Ascending aorta (tissue), 2 donors: ENCODE results near the gene MICU1. TPM values are rescaled to one million over a fixed set of nuclear protein-coding genes. Genes with fewer than 3 reads are reported as not detected.

Experiments
- DNase-seq, 2 donors: peaks; one replicate each; pipeline ENCODE4 v3.0.0-alpha.2; 2019; ENCODE audit warnings: low spot score in 2 of 2
- H3K27ac ChIP-seq, 2 donors: fragments of 200-600 bp; sonication (generic); one replicate each; pipeline ENCODE4 v1.5.1; 2016 to 2017; ENCODE audit warnings: mild to moderate bottlenecking in 1 of 2
- H3K27me3 ChIP-seq: fragments of 200-600 bp; sonication (generic); one replicate; pipeline ENCODE4 v1.5.1; 2017
- H3K36me3 ChIP-seq, 2 donors: fragments of 200-600 bp; sonication (generic); one replicate each; pipeline ENCODE4 v1.5.1; 2016
- H3K4me1 ChIP-seq, 2 donors: fragments of 200-600 bp; sonication (generic); one replicate each; pipeline ENCODE4 v1.5.1; 2016 to 2017; ENCODE audit warnings: mild to moderate bottlenecking in 1 of 2
- H3K4me3 ChIP-seq, 2 donors: fragments of 200-600 bp; sonication (generic); one replicate each; pipeline ENCODE4 v1.5.1; 2016 to 2017; ENCODE audit warnings: mild to moderate bottlenecking in 1 of 2
- H3K9me3 ChIP-seq, 2 donors: fragments of 200-600 bp; sonication (generic); one replicate each; pipeline ENCODE4 v1.5.1; 2016
- intact Hi-C: fragments of 100-400 bp; cut with DNase I; formaldehyde crosslinking; loops from one replicate; pipeline ENCODE4 v1.15.1; 2023
- total RNA-seq: library from RNA; depleted of rRNA; stranded (reverse); fragments of >200 nt; gene quantifications from one replicate; pipeline ENCODE4 v1.1.0, GENCODE V29; 2016
- TF ChIP-seq, protein P1 (sequence below), 3 experiments: fragments of 200-600 bp in 2 of 3; fragments of 450-650 bp in 1 of 3; sonication (generic) in 2 of 3; IDR thresholded peaks; one replicate each; pipeline ENCODE4 v1.5.1; 2016 to 2019; ENCODE audit warnings: antibody characterized with exemption in 3 of 3, mild to moderate bottlenecking in 1 of 3, moderate library complexity in 1 of 3

The MICU1 gene
- total RNA-seq, 1 donor from 2014 or later = 18.9 TPM

GRCh38 chr10:72490951-72491350 lies 134.9 kb downstream of the MICU1 start:
- H3K27me3 ChIP-seq = no peaks in the 10 kb centered on the region
- no peaks in the 10 kb centered on the region for H3K36me3 ChIP-seq
- no peak overlapping the region for H3K4me3 ChIP-seq
- intact Hi-C loops = no loop called here
- H3K4me1 ChIP-seq = no peaks in the 10 kb centered on the region
- no peaks in the 10 kb centered on the region for H3K9me3 ChIP-seq
- no peak overlapping the region for H3K27ac ChIP-seq
- DNase-seq = no peak
- TF ChIP-seq, protein P1, sequence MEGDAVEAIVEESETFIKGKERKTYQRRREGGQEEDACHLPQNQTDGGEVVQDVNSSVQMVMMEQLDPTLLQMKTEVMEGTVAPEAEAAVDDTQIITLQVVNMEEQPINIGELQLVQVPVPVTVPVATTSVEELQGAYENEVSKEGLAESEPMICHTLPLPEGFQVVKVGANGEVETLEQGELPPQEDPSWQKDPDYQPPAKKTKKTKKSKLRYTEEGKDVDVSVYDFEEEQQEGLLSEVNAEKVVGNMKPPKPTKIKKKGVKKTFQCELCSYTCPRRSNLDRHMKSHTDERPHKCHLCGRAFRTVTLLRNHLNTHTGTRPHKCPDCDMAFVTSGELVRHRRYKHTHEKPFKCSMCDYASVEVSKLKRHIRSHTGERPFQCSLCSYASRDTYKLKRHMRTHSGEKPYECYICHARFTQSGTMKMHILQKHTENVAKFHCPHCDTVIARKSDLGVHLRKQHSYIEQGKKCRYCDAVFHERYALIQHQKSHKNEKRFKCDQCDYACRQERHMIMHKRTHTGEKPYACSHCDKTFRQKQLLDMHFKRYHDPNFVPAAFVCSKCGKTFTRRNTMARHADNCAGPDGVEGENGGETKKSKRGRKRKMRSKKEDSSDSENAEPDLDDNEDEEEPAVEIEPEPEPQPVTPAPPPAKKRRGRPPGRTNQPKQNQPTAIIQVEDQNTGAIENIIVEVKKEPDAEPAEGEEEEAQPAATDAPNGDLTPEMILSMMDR (IDR thresholded peaks at IDR 0.05) = no peak

DNA sequence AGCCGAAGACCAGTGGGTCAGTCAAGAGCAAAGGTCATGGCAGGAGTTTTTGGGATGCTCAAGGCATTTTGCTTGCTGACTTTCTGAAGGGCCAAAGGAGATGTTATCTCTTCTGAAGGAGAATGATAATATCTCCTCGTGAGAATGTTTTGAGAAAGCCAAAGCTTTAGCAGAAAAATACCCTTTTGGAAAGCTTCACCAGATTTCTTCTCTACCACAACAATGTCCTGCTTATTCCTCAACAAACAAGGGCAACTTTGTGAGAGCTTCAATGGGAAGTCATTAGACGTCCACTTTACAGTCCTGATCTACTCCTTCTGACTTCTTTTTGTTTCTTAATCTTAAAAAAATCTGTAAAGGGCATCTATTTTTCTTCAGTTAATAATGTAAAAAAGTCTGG lies 138.4 kb downstream of the MICU1 start:
- TF ChIP-seq, protein P1 (IDR thresholded peaks at IDR 0.05) = no peak
- Histone ChIP-seq H3K27ac (no peak overlapping the region), H3K27me3 (no peaks in the 10 kb centered on the region), H3K9me3 (no peaks in the 10 kb centered on the region), H3K36me3 (peaks cover 0 to 5% of the 10 kb centered on the region in 2 donors), H3K4me3 (no peak overlapping the region), H3K4me1 (no peaks in the 10 kb centered on the region)
- no peak for DNase-seq
- intact Hi-C loops = no loop called here

- no peak for DNase-seq
- H3K4me1 ChIP-seq = no peaks in the 10 kb centered on the region
- no peaks in the 10 kb centered on the region for H3K27me3 ChIP-seq
- H3K9me3 ChIP-seq = no peaks in the 10 kb centered on the region
- no peak overlapping the region for H3K27ac ChIP-seq
- TF ChIP-seq, protein P1 (IDR thresholded peaks at IDR 0.05) = no peak
- peaks cover 0 to 5% of the 10 kb centered on the region in 2 donors for H3K36me3 ChIP-seq
- intact Hi-C loops = no loop called here
- H3K4me3 ChIP-seq = no peak overlapping the region
These were observed 138.8 kb downstream of the MICU1 start for GRCh38 chr10:72487116-72487515.

DNA sequence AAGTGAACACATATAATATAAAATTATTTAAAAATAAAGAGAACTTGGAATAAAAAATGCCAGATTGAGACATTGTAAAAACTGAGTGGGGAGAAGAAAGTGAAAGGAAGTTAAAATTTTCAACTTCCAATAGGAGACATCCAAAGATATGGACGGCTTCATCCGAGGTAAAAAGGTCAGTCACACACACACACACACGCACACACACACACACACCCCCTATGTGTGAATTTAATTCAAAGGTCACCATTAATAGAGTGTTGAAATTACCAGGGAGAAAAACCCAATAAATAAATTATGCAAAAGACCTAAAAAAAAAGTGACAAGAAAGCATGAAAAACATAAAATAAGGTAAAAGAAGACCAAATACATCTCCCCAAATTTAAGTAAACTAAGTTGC lies 140.2 kb downstream of the MICU1 start:
- H3K4me3 ChIP-seq = no peak overlapping the region
- no peaks in the 10 kb centered on the region for H3K27me3 ChIP-seq
- DNase-seq = no peak
- H3K27ac ChIP-seq = no peak overlapping the region
- H3K36me3 ChIP-seq = peaks cover 0 to 5% of the 10 kb centered on the region in 2 donors
- intact Hi-C loops = no loop called here
- H3K4me1 ChIP-seq = no peaks in the 10 kb centered on the region
- TF ChIP-seq, protein P1 (IDR thresholded peaks at IDR 0.05) = no peak
- H3K9me3 ChIP-seq = no peaks in the 10 kb centered on the region

GRCh38 chr10:72484521-72484920 lies 141.4 kb downstream of the MICU1 start:
- TF ChIP-seq, protein P1 (IDR thresholded peaks at IDR 0.05) = no peak

GRCh38 chr10:72483471-72483870 lies 142.4 kb downstream of the MICU1 start:
- intact Hi-C loops = no loop called here
- DNase-seq = no peak
- Histone ChIP-seq H3K27me3 (no peaks in the 10 kb centered on the region), H3K36me3 (peaks cover 0 to 5% of the 10 kb centered on the region in 2 donors), H3K9me3 (no peaks in the 10 kb centered on the region), H3K4me1 (no peaks in the 10 kb centered on the region), H3K4me3 (no peak overlapping the region), H3K27ac (no peak overlapping the region)
- TF ChIP-seq, protein P1 (IDR thresholded peaks at IDR 0.05) = no peak

More at GRCh38 chr10:72484521-72484920, 141.4 kb downstream of the MICU1 start:
- Histone ChIP-seq H3K27me3 (no peaks in the 10 kb centered on the region), H3K9me3 (no peaks in the 10 kb centered on the region), H3K4me3 (no peak overlapping the region), H3K36me3 (peaks cover 0 to 5% of the 10 kb centered on the region in 2 donors), H3K27ac (no peak overlapping the region), H3K4me1 (no peaks in the 10 kb centered on the region)
- intact Hi-C loops = no loop called here
- DNase-seq = no peak
